ACC112 (cell line): ENCODE results near the gene KCTD21.

Experiments
- H2AFZ ChIP-seq: fragments of 200-600 bp; sonication (generic); one replicate; pipeline ENCODE4 v1.6.0; 2017; ENCODE audit warnings: antibody characterized with exemption, low read length; ENCODE audit not compliant: unreplicated experiment
- H3K27ac ChIP-seq: fragments of 200-600 bp; sonication (generic); 2 replicates; pipeline ENCODE4 v1.5.1; 2014; ENCODE audit warnings: low read depth, mild to moderate bottlenecking, antibody characterized with exemption, low read length, moderate library complexity
- H3K27me3 ChIP-seq: fragments of 200-600 bp; sonication (generic); 2 replicates; pipeline ENCODE4 v1.6.1; 2014; ENCODE audit warnings: mild to moderate bottlenecking, antibody characterized with exemption, low read length, moderate library complexity, mixed read lengths; ENCODE audit not compliant: insufficient read depth
- H3K36me3 ChIP-seq: fragments of 200-600 bp; sonication (generic); 2 replicates; pipeline ENCODE4 v1.6.1; 2016; ENCODE audit warnings: mild to moderate bottlenecking, antibody characterized with exemption, low read length, moderate library complexity, mixed read lengths; ENCODE audit not compliant: insufficient read depth
- H3K4me1 ChIP-seq: fragments of 200-600 bp; sonication (generic); one replicate; pipeline ENCODE4 v1.6.1; 2016; ENCODE audit warnings: low read length, mixed read lengths; ENCODE audit not compliant: insufficient read depth, unreplicated experiment, control insufficient read depth
- H3K4me3 ChIP-seq: fragments of 200-600 bp; sonication (generic); 2 replicates; pipeline ENCODE4 v1.5.1; 2014; ENCODE audit warnings: mild to moderate bottlenecking, low read depth, low read length
- H3K79me2 ChIP-seq: fragments of 200-600 bp; sonication (generic); one replicate; pipeline ENCODE4 v1.6.0; 2016; ENCODE audit warnings: low read length; ENCODE audit not compliant: control insufficient read depth, unreplicated experiment, insufficient read depth

The KCTD21 gene

GRCh38 chr11:78160557-78160956 is 27.9 kb downstream of the KCTD21 start:
- no peaks in the 10 kb centered on the region for H3K27me3 ChIP-seq
- H3K4me3 ChIP-seq, result no peak overlapping the region
- no peak overlapping the region for H3K27ac ChIP-seq
- peaks cover 4% of the 10 kb centered on the region for H3K4me1 ChIP-seq
- no peaks in the 10 kb centered on the region for H3K79me2 ChIP-seq
- no peaks in the 10 kb centered on the region for H3K36me3 ChIP-seq
- H2AFZ ChIP-seq, result no peak overlapping the region

- Histone ChIP-seq H2AFZ (no peak overlapping the region), H3K27me3 (no peaks in the 10 kb centered on the region), H3K36me3 (no peaks in the 10 kb centered on the region), H3K4me3 (no peak overlapping the region), H3K4me1 (peaks cover 4% of the 10 kb centered on the region), H3K27ac (no peak overlapping the region), H3K79me2 (no peaks in the 10 kb centered on the region)
Observed at GRCh38 chr11:78158987-78159652, 29.3 kb downstream of the KCTD21 start.

GRCh38 chr11:78156127-78156844 is 32.1 kb downstream of the KCTD21 start:
- Histone ChIP-seq H3K4me3 (no peak overlapping the region), H3K36me3 (0 out of 2 replicates have a peak, but pooled peaks cover 3% of the 10 kb centered on the region), H3K27me3 (no peaks in the 10 kb centered on the region), H2AFZ (no peak overlapping the region), H3K4me1 (no peaks in the 10 kb centered on the region), H3K27ac (no peak overlapping the region), H3K79me2 (no peaks in the 10 kb centered on the region)

- Histone ChIP-seq H3K27ac (no peak overlapping the region), H3K4me3 (no peak overlapping the region), H2AFZ (no peak overlapping the region), H3K27me3 (no peaks in the 10 kb centered on the region), H3K4me1 (peaks cover 5% of the 10 kb centered on the region), H3K79me2 (no peaks in the 10 kb centered on the region), H3K36me3 (0 out of 2 replicates have a peak, but pooled peaks cover 3% of the 10 kb centered on the region)
Observed at GRCh38 chr11:78151804-78152203, 36.6 kb downstream of the KCTD21 start.

- H3K4me3 ChIP-seq, result no peak overlapping the region
- no peak overlapping the region for H2AFZ ChIP-seq
- no peaks in the 10 kb centered on the region for H3K27me3 ChIP-seq
- H3K27ac ChIP-seq, result no peak overlapping the region
- H3K79me2 ChIP-seq, result no peaks in the 10 kb centered on the region
- H3K4me1 ChIP-seq, result peaks cover 5% of the 10 kb centered on the region
- 0 out of 2 replicates have a peak, but pooled peaks cover 3% of the 10 kb centered on the region for H3K36me3 ChIP-seq
Observed at GRCh38 chr11:78150754-78151153, 37.7 kb downstream of the KCTD21 start.

- Histone ChIP-seq H3K79me2 (no peaks in the 10 kb centered on the region), H3K4me1 (peaks cover 5% of the 10 kb centered on the region), H2AFZ (no peak overlapping the region), H3K36me3 (0 out of 2 replicates have a peak, but pooled peaks cover 3% of the 10 kb centered on the region), H3K27ac (no peak overlapping the region), H3K4me3 (no peak overlapping the region), H3K27me3 (no peaks in the 10 kb centered on the region)
Observed at GRCh38 chr11:78150346-78150745, 38.1 kb downstream of the KCTD21 start.

GRCh38 chr11:78149646-78150045 is 38.8 kb downstream of the KCTD21 start:
- no peaks in the 10 kb centered on the region for H3K27me3 ChIP-seq
- H3K36me3 ChIP-seq, result 0 out of 2 replicates have a peak, but pooled peaks cover 3% of the 10 kb centered on the region
- H3K79me2 ChIP-seq, result no peaks in the 10 kb centered on the region
- H2AFZ ChIP-seq, result no peak overlapping the region
- H3K4me1 ChIP-seq, result peaks cover 5% of the 10 kb centered on the region
- no peak overlapping the region for H3K4me3 ChIP-seq
- H3K27ac ChIP-seq, result 0 out of 2 replicates have a peak overlapping the region, but pooled peaks have one; percentile 2

GRCh38 chr11:78147807-78148206 is 40.6 kb downstream of the KCTD21 start:
- Histone ChIP-seq H3K4me3 (no peak overlapping the region), H3K79me2 (no peaks in the 10 kb centered on the region), H3K4me1 (peaks cover 5% of the 10 kb centered on the region), H3K27ac (no peak overlapping the region), H2AFZ (no peak overlapping the region), H3K36me3 (0 out of 2 replicates have a peak, but pooled peaks cover 3% of the 10 kb centered on the region), H3K27me3 (no peaks in the 10 kb centered on the region)

- Histone ChIP-seq H2AFZ (no peak overlapping the region), H3K27ac (no peak overlapping the region), H3K36me3 (no peaks in the 10 kb centered on the region), H3K4me1 (peaks cover 9% of the 10 kb centered on the region), H3K4me3 (no peak overlapping the region), H3K27me3 (no peaks in the 10 kb centered on the region), H3K79me2 (peaks cover 4% of the 10 kb centered on the region)
Observed at GRCh38 chr11:78145511-78146025, 42.9 kb downstream of the KCTD21 start.

GRCh38 chr11:78140392-78141077 is 47.9 kb downstream of the KCTD21 start:
- peak overlapping the region; percentile 61 for H2AFZ ChIP-seq
- 0 out of 2 replicates have a peak, but pooled peaks cover 5% of the 10 kb centered on the region for H3K36me3 ChIP-seq
- H3K4me3 ChIP-seq, result peak overlapping the region; percentile 96
- peaks cover 38% of the 10 kb centered on the region for H3K79me2 ChIP-seq
- H3K27me3 ChIP-seq, result no peaks in the 10 kb centered on the region
- H3K27ac ChIP-seq, result no peak overlapping the region
- peaks cover 7% of the 10 kb centered on the region for H3K4me1 ChIP-seq
